ENCODE results near the gene FGD6. TPM values are rescaled to one million over a fixed set of nuclear protein-coding genes. Genes with fewer than 3 reads are reported as not detected.

The FGD6 gene
- polyA plus RNA-seq, 2 of the 4 experiments (the other 2 are of a cell fraction) = 15.5 to 48.0 TPM

DNA sequence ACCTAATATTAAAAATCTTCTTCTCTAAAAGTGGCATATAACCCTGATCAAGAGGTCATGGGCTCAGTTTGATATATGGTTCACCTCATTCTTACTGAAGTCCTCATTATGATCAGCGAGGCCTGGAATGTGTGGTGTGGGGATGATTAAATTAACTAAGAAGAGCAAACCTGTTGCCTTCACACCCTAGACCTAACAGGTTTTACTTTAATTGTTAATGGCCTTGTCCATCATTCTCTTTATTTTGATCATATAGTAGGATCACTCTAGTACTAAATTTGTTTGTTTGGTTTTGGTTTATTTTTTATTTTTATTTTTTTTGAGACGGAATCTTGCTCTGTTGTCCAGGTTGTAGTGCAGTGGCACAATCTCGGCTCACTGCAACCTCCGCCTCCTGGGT is 43.8 kb upstream of the FGD6 start:
- ATAC-seq = no peak
- TF ChIP-seq PHF8 (IDR thresholded peaks at IDR 0.05; ENCODE audit: borderline replicate concordance, low read depth) = no peak
- no peak for TF ChIP-seq HOXB13 (CRISPR knock-in tag; IDR thresholded peaks at IDR 0.05; ENCODE audit: low read depth)
- TF ChIP-seq CBX8 (IDR thresholded peaks at IDR 0.05) = no peak
- TF ChIP-seq, protein P1, sequence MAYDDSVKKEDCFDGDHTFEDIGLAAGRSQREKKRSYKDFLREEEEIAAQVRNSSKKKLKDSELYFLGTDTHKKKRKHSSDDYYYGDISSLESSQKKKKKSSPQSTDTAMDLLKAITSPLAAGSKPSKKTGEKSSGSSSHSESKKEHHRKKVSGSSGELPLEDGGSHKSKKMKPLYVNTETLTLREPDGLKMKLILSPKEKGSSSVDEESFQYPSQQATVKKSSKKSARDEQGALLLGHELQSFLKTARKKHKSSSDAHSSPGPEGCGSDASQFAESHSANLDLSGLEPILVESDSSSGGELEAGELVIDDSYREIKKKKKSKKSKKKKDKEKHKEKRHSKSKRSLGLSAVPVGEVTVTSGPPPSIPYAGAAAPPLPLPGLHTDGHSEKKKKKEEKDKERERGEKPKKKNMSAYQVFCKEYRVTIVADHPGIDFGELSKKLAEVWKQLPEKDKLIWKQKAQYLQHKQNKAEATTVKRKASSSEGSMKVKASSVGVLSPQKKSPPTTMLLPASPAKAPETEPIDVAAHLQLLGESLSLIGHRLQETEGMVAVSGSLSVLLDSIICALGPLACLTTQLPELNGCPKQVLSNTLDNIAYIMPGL (CRISPR knock-in tag; IDR thresholded peaks at IDR 0.05; ENCODE audit: borderline replicate concordance) = no peak
- TF ChIP-seq, protein P2, sequence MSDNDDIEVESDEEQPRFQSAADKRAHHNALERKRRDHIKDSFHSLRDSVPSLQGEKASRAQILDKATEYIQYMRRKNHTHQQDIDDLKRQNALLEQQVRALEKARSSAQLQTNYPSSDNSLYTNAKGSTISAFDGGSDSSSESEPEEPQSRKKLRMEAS (IDR thresholded peaks at IDR 0.05) = no peak
- TF ChIP-seq HDAC2 (IDR thresholded peaks at IDR 0.05) = no peak
- TF ChIP-seq SREBF2 (IDR thresholded peaks at IDR 0.05) = no peak
- TF ChIP-seq, protein P3, sequence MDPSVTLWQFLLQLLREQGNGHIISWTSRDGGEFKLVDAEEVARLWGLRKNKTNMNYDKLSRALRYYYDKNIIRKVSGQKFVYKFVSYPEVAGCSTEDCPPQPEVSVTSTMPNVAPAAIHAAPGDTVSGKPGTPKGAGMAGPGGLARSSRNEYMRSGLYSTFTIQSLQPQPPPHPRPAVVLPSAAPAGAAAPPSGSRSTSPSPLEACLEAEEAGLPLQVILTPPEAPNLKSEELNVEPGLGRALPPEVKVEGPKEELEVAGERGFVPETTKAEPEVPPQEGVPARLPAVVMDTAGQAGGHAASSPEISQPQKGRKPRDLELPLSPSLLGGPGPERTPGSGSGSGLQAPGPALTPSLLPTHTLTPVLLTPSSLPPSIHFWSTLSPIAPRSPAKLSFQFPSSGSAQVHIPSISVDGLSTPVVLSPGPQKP (IDR thresholded peaks at IDR 0.05; ENCODE audit: low read depth, low read length) = no peak
- TF ChIP-seq MAFK (IDR thresholded peaks at IDR 0.05; ENCODE audit: partially characterized antibody) = no peak
- TF ChIP-seq, protein P4, sequence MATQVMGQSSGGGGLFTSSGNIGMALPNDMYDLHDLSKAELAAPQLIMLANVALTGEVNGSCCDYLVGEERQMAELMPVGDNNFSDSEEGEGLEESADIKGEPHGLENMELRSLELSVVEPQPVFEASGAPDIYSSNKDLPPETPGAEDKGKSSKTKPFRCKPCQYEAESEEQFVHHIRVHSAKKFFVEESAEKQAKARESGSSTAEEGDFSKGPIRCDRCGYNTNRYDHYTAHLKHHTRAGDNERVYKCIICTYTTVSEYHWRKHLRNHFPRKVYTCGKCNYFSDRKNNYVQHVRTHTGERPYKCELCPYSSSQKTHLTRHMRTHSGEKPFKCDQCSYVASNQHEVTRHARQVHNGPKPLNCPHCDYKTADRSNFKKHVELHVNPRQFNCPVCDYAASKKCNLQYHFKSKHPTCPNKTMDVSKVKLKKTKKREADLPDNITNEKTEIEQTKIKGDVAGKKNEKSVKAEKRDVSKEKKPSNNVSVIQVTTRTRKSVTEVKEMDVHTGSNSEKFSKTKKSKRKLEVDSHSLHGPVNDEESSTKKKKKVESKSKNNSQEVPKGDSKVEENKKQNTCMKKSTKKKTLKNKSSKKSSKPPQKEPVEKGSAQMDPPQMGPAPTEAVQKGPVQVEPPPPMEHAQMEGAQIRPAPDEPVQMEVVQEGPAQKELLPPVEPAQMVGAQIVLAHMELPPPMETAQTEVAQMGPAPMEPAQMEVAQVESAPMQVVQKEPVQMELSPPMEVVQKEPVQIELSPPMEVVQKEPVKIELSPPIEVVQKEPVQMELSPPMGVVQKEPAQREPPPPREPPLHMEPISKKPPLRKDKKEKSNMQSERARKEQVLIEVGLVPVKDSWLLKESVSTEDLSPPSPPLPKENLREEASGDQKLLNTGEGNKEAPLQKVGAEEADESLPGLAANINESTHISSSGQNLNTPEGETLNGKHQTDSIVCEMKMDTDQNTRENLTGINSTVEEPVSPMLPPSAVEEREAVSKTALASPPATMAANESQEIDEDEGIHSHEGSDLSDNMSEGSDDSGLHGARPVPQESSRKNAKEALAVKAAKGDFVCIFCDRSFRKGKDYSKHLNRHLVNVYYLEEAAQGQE (IDR thresholded peaks at IDR 0.05) = no peak
- TF ChIP-seq POLR2A (IDR thresholded peaks at IDR 0.05; ENCODE audit: low read length) = no peak
- no peak for TF ChIP-seq RFX5 (IDR thresholded peaks at IDR 0.05)
- H3K4me2 ChIP-seq = no peak overlapping the region
- peaks cover 17% of the 10 kb centered on the region; the same call in 2 of the 3 replicates for H3K4me1 ChIP-seq
- DNase-seq (ENCODE audit: low read depth in 1 of 2, low spot score in 1 of 2) = no peak
- 96% methylated on average over 4 of the region's 4 CpGs for WGBS (ENCODE audit: missing lambda C conversion rate)
- CTCF ChIA-PET = interaction anchor here (1.0 kb wide), 1 partner anchor 44 kb away, joined by 3 read pairs; the partner anchor contains the start of gene FGD6
- no peaks in the 10 kb centered on the region for H3K9me3 ChIP-seq
- H3K27ac ChIP-seq = no peak overlapping the region
- no peak for FAIRE-seq
- no peak overlapping the region for H3K4me3 ChIP-seq
- POLR2A ChIA-PET = no interaction called here

DNA sequence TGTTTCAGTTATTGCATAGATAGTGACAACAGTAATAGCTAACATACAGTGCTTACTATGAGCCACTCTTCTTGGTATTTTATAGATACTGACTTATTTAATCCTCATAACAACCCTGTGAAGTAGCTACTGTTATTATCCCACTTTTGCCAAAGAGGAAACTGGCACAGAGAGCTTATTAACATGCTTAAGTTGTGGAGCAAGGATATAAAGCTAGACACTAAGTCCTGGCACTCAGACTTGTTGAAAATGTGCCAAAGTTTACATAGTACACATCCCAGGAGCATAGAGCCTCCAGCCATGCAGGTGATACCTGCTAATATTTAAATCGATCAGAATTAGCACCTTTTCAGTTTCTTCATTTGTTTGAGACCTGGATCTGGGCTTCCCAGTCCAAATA is 42.1 kb upstream of the FGD6 start:
- Histone ChIP-seq H3K4me3 (no peak overlapping the region), H3K27ac (0 out of 6 replicates have a peak overlapping the region, but pooled peaks of 1 of the 2 experiments have one; percentile 13), H3K4me2 (no peak overlapping the region), H3K9me3 (no peaks in the 10 kb centered on the region), H3K4me1 (peaks cover 17% of the 10 kb centered on the region; the same call in 2 of the 3 replicates)
- ChIA-PET CTCF (interaction anchor here (1.3 to 1.4 kb wide), 2 partner anchors 77 to 142 kb away, joined by 3 to 4 read pairs; no protein-coding TSS in a partner anchor), POLR2A (no interaction called here)
- peak; percentile 36 for FAIRE-seq
- DNase-seq (ENCODE audit: low read depth in 1 of 2, low spot score in 1 of 2) = no peak
- 29% methylated on average over 1 of the region's 1 CpG for WGBS (ENCODE audit: missing lambda C conversion rate)
- ATAC-seq = no peak
- TF ChIP-seq CBX2 (IDR thresholded peaks at IDR 0.05; ENCODE audit: borderline replicate concordance, low read depth) = no peak
- TF ChIP-seq ZFP36 (IDR thresholded peaks at IDR 0.05; ENCODE audit: borderline replicate concordance, partially characterized antibody) = no peak
- TF ChIP-seq, protein P5, sequence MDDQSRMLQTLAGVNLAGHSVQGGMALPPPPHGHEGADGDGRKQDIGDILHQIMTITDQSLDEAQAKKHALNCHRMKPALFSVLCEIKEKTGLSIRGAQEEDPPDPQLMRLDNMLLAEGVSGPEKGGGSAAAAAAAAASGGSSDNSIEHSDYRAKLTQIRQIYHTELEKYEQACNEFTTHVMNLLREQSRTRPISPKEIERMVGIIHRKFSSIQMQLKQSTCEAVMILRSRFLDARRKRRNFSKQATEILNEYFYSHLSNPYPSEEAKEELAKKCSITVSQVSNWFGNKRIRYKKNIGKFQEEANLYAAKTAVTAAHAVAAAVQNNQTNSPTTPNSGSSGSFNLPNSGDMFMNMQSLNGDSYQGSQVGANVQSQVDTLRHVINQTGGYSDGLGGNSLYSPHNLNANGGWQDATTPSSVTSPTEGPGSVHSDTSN (IDR thresholded peaks at IDR 0.05) = no peak
- TF ChIP-seq, protein P1 (CRISPR knock-in tag; IDR thresholded peaks at IDR 0.05; ENCODE audit: borderline replicate concordance) = no peak
- no peak for TF ChIP-seq RAD21 (conservative IDR thresholded peaks at IDR 0.05 in 1 of 2, IDR thresholded peaks at IDR 0.05 in 1 of 2)
- TF ChIP-seq, protein P2 (IDR thresholded peaks at IDR 0.05) = no peak
- TF ChIP-seq, protein P4 (IDR thresholded peaks at IDR 0.05) = no peak
- TF ChIP-seq, protein P6, sequence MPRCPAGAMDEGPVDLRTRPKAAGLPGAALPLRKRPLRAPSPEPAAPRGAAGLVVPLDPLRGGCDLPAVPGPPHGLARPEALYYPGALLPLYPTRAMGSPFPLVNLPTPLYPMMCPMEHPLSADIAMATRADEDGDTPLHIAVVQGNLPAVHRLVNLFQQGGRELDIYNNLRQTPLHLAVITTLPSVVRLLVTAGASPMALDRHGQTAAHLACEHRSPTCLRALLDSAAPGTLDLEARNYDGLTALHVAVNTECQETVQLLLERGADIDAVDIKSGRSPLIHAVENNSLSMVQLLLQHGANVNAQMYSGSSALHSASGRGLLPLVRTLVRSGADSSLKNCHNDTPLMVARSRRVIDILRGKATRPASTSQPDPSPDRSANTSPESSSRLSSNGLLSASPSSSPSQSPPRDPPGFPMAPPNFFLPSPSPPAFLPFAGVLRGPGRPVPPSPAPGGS (IDR thresholded peaks at IDR 0.05) = no peak
- TF ChIP-seq JUNB (IDR thresholded peaks at IDR 0.05) = no peak
